ENCODE measurements around the gene PSMD8.
"Not testable (repeated sequence)": the region's sequence is repeated elsewhere in the genome, so short reads cannot be mapped to it uniquely, and the experiment has no call there.

Gene PSMD8

DNA sequence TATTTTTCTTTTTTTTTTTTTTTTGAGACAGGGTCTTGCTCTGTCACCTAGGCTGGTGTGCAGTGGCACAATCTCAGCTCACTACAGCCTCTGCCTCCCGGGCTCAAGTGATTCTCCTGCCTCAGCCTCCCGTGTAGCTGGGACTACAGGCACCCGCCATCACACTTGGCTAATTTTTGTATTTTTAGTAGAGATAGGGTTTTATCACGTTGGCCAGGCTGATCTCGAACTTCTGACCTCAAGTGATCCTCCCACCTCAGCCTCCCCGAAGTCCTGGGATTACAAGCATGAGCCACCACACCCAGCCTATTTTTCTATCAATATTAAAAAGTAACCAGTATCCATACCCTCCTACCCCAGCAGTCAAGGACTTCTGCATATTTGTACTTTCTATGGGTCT, 36.0 kb downstream of the PSMD8 start:
- not testable (repeated sequence) for DNase-seq (ENCODE audit: low spot score)

- DNase-seq (ENCODE audit: low spot score): no peak
Observed at GRCh38 chr19:38411041-38411712, 36.8 kb downstream of the PSMD8 start.

- not testable (repeated sequence) for DNase-seq (ENCODE audit: low spot score)
Observed at GRCh38 chr19:38411898-38412297, 37.5 kb downstream of the PSMD8 start.

- DNase-seq (ENCODE audit: low spot score): no peak
Observed at GRCh38 chr19:38412491-38412890, 38.1 kb downstream of the PSMD8 start.

DNA sequence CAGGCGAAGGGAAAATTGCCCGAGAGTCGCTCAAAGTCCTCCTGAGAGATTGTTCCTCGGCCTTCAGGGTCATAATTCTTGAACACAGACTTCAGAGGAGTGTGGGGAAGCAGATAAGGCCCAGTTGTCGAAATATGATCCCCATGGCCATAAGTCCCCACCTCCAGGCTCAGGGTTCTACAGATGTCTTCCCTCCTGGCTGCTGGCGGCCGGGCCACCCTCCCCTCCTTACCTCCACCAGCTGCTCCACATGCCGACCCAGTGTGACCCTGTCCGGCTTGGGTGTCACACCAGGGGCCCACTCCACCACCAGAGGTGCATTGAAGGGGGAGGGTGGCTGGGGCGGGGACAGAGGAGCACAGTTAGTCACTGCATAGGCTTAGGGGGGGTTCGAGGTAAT, 38.6 kb downstream of the PSMD8 start:
- DNase-seq (ENCODE audit: low spot score): no peak

DNA sequence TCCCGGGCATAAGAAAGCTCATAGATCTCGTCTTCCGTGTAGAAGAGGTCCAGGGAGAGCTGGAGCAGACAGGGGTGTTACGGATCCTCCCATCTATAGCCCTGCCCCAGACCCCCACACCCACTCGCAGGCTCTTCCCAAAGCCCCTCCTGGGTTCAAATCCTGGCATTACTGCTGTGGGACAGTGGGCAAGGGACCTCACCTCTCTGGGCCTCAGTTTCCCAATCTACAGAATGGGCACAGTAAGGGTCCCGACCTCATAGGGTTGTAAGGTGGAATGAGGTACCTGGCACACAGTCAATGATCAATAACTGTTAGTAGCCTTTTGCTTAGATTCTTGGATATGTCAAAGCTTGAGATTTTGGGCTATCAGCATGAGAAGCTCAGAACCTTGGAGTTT, 39.0 kb downstream of the PSMD8 start:
- DNase-seq (ENCODE audit: low spot score): no peak

- DNase-seq (ENCODE audit: low spot score): no peak
Observed at GRCh38 chr19:38417146-38417543, 42.8 kb downstream of the PSMD8 start.

- DNase-seq (ENCODE audit: low spot score): no peak
Observed at GRCh38 chr19:38417544-38418506, 43.5 kb downstream of the PSMD8 start.

GRCh38 chr19:38420935-38421334, 46.6 kb downstream of the PSMD8 start:
- DNase-seq (ENCODE audit: low spot score): no peak

- DNase-seq (ENCODE audit: low spot score): no peak
Observed at GRCh38 chr19:38421856-38422255, 47.5 kb downstream of the PSMD8 start.

DNA sequence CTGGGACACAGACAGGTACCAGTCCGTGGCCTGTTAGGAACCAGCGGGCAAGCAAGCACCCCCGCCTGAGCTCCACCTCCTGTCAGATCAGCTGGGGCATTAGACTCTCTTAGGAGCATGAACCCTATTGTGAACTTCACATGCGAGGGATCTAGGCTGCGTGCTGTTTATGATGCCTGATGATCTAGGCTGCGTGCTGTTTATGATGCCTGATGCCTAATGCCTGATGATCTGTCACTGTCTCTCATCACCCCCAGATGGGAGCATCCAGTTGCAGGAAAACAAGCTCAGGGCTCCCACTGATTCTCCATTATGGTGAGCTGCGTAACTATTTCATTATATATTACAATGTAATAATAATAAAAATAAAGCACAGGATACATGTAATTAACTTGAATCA, 48.1 kb downstream of the PSMD8 start:
- DNase-seq (ENCODE audit: low spot score): no peak

DNA sequence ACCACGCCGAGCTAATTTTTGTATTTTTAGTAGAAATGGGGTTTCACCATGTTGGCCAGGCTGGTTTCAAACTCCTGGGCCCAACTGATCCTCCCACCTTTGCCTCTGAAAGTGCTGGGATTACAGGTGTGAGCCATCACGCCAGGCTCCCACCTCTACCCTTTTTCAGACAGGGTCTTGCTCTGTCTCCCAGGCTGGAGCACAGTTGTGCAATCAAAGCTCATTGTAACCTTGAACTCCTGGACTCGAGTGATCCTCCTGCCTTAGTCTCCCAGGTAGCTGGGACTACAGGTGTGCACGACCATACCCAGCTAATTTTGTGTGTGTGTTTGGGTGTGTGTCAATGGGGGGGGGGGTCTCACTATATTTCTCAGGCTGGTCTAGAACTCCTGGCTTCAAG, 49.9 kb downstream of the PSMD8 start:
- DNase-seq (ENCODE audit: low spot score): no peak

DNA sequence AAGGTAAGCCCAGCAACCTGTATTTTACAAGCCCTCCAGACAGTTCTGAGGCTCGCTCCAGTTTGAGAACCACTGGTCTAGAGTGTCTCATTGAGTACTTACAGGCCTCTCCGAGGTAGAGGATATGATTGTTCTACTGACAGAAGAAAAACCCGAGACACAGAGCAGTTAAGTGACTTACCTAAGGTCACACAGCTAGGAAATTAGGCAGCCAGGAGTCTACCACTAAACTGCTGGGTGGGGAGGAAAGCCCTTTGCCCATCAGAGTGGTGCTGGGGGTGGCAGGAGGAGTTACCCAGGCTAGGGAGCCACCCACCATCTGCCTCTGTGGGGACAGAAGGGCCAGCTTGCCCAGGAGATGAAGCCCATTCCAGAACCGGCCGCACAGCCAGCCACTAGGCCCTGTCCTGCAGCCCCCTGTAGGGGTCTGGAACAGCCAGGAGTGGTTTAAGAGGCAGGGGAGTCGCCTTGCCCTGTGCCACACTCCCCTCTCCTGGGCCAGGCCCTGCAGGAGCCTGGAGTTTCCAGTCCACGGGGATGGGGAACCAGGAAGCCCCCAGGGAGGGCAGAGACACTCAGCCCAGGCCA, 50.9 kb downstream of the PSMD8 start:
- DNase-seq (ENCODE audit: low spot score): no peak

DNA sequence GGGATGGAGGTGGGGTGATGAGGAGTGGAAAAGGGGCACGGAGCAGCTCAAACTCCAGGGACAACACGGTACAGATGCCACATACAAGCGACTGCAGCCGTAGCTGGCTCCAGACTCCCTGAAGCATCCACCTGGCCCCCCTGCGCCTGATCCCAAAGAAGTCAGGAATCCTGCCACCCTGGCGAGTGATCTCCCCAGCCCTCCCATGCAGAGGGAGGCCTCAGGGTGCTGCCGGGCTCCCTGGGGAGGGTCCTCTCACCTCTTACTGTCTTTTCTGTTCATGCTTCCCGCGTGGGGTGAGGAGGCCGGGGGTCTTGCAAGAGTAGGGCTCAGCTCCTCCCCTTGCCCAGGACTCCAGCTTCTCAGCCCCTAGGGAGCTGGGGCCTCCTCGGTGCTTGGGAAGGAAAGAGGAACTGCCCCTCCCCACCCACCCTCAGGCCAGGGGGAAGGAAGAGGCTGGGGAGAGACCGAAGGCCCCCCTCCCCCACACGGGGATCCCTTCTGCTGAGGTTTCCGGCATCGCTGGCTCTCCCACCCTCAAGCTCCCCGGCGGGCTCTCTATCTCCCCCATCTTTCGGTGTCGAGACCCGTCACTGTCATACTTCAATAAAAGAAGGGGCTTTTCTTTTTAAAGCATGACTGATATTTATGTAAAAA, 51.6 kb downstream of the PSMD8 start, which contains the start of gene RASGRP4:
Gene RASGRP4, minus strand, starts transcription at position 410 of the 657 bp plus-strand sequence. Its CDS starts 128 bp downstream, at position 282.
- DNase-seq (ENCODE audit: low spot score): no peak

- DNase-seq (ENCODE audit: low spot score): not testable (repeated sequence)
Observed at GRCh38 chr19:38427035-38427677, 52.8 kb downstream of the PSMD8 start.

GRCh38 chr19:38429055-38429810, 54.9 kb downstream of the PSMD8 start:
- no peak for DNase-seq (ENCODE audit: low spot score)

DNA sequence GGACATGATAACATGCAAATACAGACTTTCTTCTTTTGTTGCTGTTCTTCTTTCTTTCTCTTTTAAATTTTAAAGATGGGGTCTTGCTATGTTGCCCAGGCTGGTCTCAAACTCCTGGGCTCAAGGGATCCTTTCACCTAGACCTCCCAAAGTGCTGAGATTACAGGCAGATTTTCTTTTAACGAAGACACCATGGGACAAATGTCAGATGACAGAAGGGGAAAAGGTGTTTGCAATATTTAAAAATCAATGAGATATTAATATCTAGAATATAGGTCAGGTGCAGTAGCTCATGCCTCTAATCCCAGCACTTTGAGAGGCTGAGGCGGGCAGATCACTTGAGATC, 55.4 kb downstream of the PSMD8 start:
- no peak for DNase-seq (ENCODE audit: low spot score)

DNA sequence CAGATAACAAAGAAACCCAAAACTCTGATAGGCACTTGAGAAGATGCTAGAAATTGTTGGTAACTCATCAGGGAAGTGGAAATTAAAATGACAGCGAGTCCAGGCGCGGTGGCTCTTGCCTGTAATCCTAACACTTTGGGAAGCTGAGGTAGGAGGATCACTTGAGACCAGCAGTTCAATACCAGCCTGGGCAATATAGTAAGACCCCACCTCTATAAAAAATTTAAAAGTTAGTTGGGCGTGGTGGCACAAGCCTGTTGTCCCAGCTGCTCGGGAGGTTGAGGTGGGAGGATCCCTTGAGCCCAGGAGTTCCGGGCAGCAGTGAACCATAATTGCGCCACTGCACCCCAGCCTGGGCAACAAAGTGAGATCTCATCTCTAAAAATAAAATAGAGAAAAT, 56.6 kb downstream of the PSMD8 start:
- DNase-seq (ENCODE audit: low spot score): no peak

- no peak for DNase-seq (ENCODE audit: low spot score)
Observed at GRCh38 chr19:38433268-38433733, 58.9 kb downstream of the PSMD8 start, which contains the start of gene RYR1. TSS of gene RYR1 (plus strand) at chr19:38433691. CDS start at chr19:38433830, 139 bp downstream.
